Measurements from ENCODE around the gene GPSM3. TPM values are rescaled to one million over a fixed set of nuclear protein-coding genes. Genes with fewer than 3 reads are reported as not detected.

GPSM3 gene
- total RNA-seq, 4 donors from 2014 or later: 5.7 to 17.4 (median 8.6) TPM

DNA sequence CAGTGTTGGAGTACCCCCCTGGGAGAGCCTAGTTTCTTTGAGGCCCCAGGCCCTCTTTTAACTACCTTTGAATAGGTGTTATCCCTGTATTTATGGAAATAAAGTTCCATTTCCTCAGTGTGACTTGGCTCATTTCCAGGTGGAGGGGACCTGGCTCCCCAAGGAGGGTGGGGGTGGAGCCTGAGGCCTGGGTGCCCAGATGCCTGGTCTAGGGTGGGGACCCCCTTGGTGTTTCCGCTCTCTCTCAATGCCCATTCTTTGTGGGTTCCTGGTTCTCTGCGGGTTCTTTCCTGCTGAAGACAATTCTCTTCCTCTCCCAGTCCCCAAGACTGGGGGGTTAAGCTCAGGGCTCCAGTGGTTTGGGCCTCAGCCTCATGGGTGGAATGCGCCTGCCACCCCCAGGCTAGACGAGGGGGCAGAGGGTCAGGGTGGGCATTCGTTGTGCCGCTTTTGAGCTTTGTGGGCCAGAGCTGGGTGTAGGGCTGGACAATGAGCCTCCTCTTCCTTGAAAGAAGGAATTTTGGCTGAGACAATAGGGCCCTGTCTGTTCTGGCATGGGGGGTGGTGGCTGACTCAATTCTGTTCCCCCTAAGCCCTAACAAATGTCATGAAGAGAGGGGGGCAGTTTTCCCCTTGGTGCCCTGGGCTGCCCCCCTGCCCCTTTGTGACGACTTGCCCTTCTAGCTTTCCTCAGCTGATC is 28.7 kb downstream of the GPSM3 start:
- 76% methylated on average over 4 of the region's 7 CpGs for WGBS
- TF ChIP-seq, protein P1, sequence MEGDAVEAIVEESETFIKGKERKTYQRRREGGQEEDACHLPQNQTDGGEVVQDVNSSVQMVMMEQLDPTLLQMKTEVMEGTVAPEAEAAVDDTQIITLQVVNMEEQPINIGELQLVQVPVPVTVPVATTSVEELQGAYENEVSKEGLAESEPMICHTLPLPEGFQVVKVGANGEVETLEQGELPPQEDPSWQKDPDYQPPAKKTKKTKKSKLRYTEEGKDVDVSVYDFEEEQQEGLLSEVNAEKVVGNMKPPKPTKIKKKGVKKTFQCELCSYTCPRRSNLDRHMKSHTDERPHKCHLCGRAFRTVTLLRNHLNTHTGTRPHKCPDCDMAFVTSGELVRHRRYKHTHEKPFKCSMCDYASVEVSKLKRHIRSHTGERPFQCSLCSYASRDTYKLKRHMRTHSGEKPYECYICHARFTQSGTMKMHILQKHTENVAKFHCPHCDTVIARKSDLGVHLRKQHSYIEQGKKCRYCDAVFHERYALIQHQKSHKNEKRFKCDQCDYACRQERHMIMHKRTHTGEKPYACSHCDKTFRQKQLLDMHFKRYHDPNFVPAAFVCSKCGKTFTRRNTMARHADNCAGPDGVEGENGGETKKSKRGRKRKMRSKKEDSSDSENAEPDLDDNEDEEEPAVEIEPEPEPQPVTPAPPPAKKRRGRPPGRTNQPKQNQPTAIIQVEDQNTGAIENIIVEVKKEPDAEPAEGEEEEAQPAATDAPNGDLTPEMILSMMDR (IDR thresholded peaks at IDR 0.05): no peak
- TF ChIP-seq POLR2AphosphoS5 (IDR thresholded peaks at IDR 0.05): peak; percentile 7 to 14
- intact Hi-C loops (cut with DNase I): no loop called here

DNA sequence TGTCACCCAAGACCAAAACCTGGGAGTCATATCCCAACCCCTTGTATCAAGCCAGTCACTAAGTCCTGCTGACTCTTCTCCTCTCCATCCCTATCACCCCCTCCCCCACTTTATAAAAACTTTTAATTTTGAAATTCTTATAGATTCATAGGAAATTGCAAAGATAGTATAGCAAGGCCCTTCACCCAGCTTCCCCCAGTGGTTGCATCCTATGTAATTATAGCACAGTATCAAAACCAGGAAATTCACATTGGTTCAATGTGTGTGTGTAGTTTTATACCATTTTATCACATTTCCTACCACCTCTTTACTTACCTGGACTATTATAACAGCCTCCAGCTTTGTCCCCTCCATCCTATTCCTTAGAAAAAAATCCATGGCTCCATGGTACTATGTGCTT is 34.4 kb downstream of the GPSM3 start:
- Histone ChIP-seq H3K4me3 (no peak overlapping the region), H3K27me3 (no peaks in the 10 kb centered on the region), H3K9me3 (no peaks in the 10 kb centered on the region), H3K27ac (replicated peaks in 1 of 4) (no peak overlapping the region), H3K36me3 (peaks cover 14 to 70% (median 66%) of the 10 kb centered on the region in 4 donors), H3K4me1 (peaks cover 13 to 43% (median 36%) of the 10 kb centered on the region in 4 donors)
- intact Hi-C loops (cut with DNase I): no loop called here
- DNase-seq (ENCODE audit: extremely low spot score): no peak
- TF ChIP-seq POLR2AphosphoS5 (IDR thresholded peaks at IDR 0.05): no peak
- no peak for TF ChIP-seq EP300 (IDR thresholded peaks at IDR 0.05)
- no peak for TF ChIP-seq POLR2A (IDR thresholded peaks at IDR 0.05; ENCODE audit: low read depth)

More for the DNA sequence above, 28.7 kb downstream of the GPSM3 start:
- Histone ChIP-seq H3K4me3 (no peak overlapping the region), H3K27ac (replicated peaks in 1 of 4) (peak overlapping the region; percentile 58 to 72 (median 67)), H3K36me3 (peaks cover 7 to 94% (median 82%) of the 10 kb centered on the region in 4 donors), H3K27me3 (no peaks in the 10 kb centered on the region), H3K4me1 (peaks cover 0 to 26% (median 17%) of the 10 kb centered on the region in 4 donors), H3K9me3 (no peaks in the 10 kb centered on the region)
- DNase-seq (ENCODE audit: extremely low spot score): no peak

DNA sequence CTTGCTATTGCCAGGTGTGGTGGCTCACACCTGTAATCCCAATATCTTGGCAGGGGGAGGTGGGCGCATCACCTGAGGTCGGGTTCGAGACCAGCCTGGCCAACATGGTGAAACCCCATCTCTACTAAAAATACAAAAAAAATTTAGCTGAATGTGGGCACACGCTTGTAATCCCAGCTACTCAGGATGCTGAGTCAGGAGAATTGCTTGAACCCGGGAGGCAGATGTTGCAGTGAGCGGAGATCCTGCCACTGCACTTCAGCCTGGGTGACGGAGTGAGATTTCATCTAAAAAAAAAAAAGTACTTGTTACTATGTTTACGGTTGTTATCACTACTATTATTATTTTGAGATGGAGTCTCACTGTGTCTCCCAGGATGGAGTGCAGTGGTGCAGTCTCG is 35.6 kb downstream of the GPSM3 start:
- H3K4me3 ChIP-seq: no peak overlapping the region
- WGBS: 82% methylated on average over 9 of the region's 9 CpGs
- intact Hi-C loops (cut with DNase I): no loop called here
- no peaks in the 10 kb centered on the region for H3K27me3 ChIP-seq
- DNase-seq (ENCODE audit: extremely low spot score): no peak
- no peaks in the 10 kb centered on the region for H3K9me3 ChIP-seq
- TF ChIP-seq POLR2AphosphoS5 (IDR thresholded peaks at IDR 0.05) (no peak), EP300 (IDR thresholded peaks at IDR 0.05) (no peak), POLR2A (IDR thresholded peaks at IDR 0.05; ENCODE audit: low read depth) (no peak)
- TF ChIP-seq, protein P1 (IDR thresholded peaks at IDR 0.05): no peak
- peaks cover 12 to 58% (median 55%) of the 10 kb centered on the region in 4 donors for H3K36me3 ChIP-seq
- H3K4me1 ChIP-seq: peaks cover 25 to 49% (median 40%) of the 10 kb centered on the region in 4 donors
- H3K27ac ChIP-seq (replicated peaks in 1 of 4): no peak overlapping the region

- peaks cover 33 to 69% (median 62%) of the 10 kb centered on the region in 4 donors for H3K4me1 ChIP-seq
Measured at GRCh38 chr6:32154514-32155161, 37.8 kb downstream of the GPSM3 start.

More at GRCh38 chr6:32154514-32155161, 37.8 kb downstream of the GPSM3 start:
- peak in 1 of 2 donors; percentile 30 for TF ChIP-seq POLR2AphosphoS5 (IDR thresholded peaks at IDR 0.05)
- TF ChIP-seq POLR2A (IDR thresholded peaks at IDR 0.05; ENCODE audit: low read depth): no peak
- TF ChIP-seq, protein P1 (IDR thresholded peaks at IDR 0.05): peak; percentile 62 to 74 (median 65)
- Histone ChIP-seq H3K36me3 (peaks cover 12 to 38% (median 38%) of the 10 kb centered on the region in 4 donors), H3K4me3 (peak overlapping the region; percentile 76 to 84 (median 80)), H3K27ac (replicated peaks in 1 of 4) (peak overlapping the region; percentile 90 to 94 (median 93)), H3K9me3 (no peaks in the 10 kb centered on the region), H3K27me3 (no peaks in the 10 kb centered on the region)
- intact Hi-C loops (cut with DNase I): loop anchor here (2.0 kb wide), 1 partner anchor 36 kb away; no protein-coding TSS in a partner anchor
- DNase-seq (ENCODE audit: extremely low spot score): no peak
- 10% methylated on average over 8 of the region's 34 CpGs for WGBS
